CD14-positive monocyte (primary cell): ENCODE results near the gene FBXO17. TPM values are rescaled to one million over a fixed set of nuclear protein-coding genes. Genes with fewer than 3 reads are reported as not detected.

Source experiments
- DNase-seq, 3 donors: peaks; one replicate each; pipeline ENCODE4 v3.0.0-alpha.2; 2011 to 2022
- H2AFZ ChIP-seq: 2 replicates; pipeline ENCODE4 v1.6.0; 2012; ENCODE audit warnings: mild to moderate bottlenecking, low read depth, low read length, inconsistent platforms; ENCODE audit not compliant: insufficient read depth, poor library complexity, severe bottlenecking
- H3K27ac ChIP-seq, 2 donors: 1 replicate in 1 of 2; 2 replicates in 1 of 2; pipeline ENCODE4 v1.5.1; 2012 to 2013; ENCODE audit warnings: low read length in 2 of 2, control low read depth in 1 of 2, inconsistent platforms in 1 of 2, low read depth in 1 of 2, mild to moderate bottlenecking in 1 of 2
- H3K27me3 ChIP-seq, 2 donors: one replicate each; pipeline versions ENCODE4 v1.6.0 to v1.6.1; 2011 to 2013; ENCODE audit warnings: low read length in 2 of 2; ENCODE audit not compliant: control insufficient read depth in 2 of 2, insufficient read depth in 2 of 2
- H3K36me3 ChIP-seq, 2 donors: replicated peaks in 1 of 2; 1 replicate in 1 of 2; 2 replicates in 1 of 2; pipeline versions ENCODE4 v1.5.1 to v1.6.1; 2012 to 2013; ENCODE audit warnings: low read length in 2 of 2, control low read depth in 1 of 2, inconsistent platforms in 1 of 2, mild to moderate bottlenecking in 1 of 2; ENCODE audit not compliant: insufficient read depth in 2 of 2, control insufficient read depth in 1 of 2
- H3K4me1 ChIP-seq, 2 donors: 1 replicate in 1 of 2; 2 replicates in 1 of 2; pipeline versions ENCODE4 v1.5.1 to v1.6.1; 2012 to 2013; ENCODE audit warnings: low read length in 2 of 2, control low read depth in 1 of 2, inconsistent platforms in 1 of 2, mild to moderate bottlenecking in 1 of 2, moderate library complexity in 1 of 2; ENCODE audit not compliant: insufficient read depth in 2 of 2, control insufficient read depth in 1 of 2
- H3K4me2 ChIP-seq: replicated peaks from 2 replicates; pipeline ENCODE3; 2012; ENCODE audit warnings: low read length, moderate library complexity, mild to moderate bottlenecking; ENCODE audit not compliant: poor library complexity, severe bottlenecking; ENCODE audit errors: extremely low read depth
- H3K4me3 ChIP-seq, 3 experiments: fragments of 200-600 bp in 1 of 3; sonication (generic) in 1 of 3; replicated peaks in 1 of 3; 1 replicate in 2 of 3; 2 replicates in 1 of 3; pipeline ENCODE4 v1.5.1; 2011 to 2013; ENCODE audit warnings: low read length in 3 of 3, mild to moderate bottlenecking in 3 of 3, control low read depth in 2 of 3, low read depth in 2 of 3, inconsistent platforms in 1 of 3, moderate library complexity in 1 of 3
- H3K79me2 ChIP-seq: 2 replicates; pipeline ENCODE4 v1.6.0; 2012; ENCODE audit warnings: mild to moderate bottlenecking, control low read depth, inconsistent platforms, low read length, moderate library complexity; ENCODE audit not compliant: insufficient read depth
- H3K9ac ChIP-seq: 2 replicates; pipeline ENCODE4 v1.6.0; 2017; ENCODE audit warnings: low read length, mild to moderate bottlenecking; ENCODE audit not compliant: insufficient read depth, poor library complexity, severe bottlenecking
- H3K9me3 ChIP-seq, 2 donors: replicated peaks in 1 of 2; 1 replicate in 1 of 2; 2 replicates in 1 of 2; pipeline versions ENCODE4 v1.5.1 to v1.6.1; 2012 to 2013; ENCODE audit warnings: low read length in 2 of 2, control low read depth in 1 of 2; ENCODE audit not compliant: control insufficient read depth in 1 of 2, insufficient read depth in 1 of 2
- H4K20me1 ChIP-seq: 2 replicates; pipeline ENCODE4 v1.6.0; 2012; ENCODE audit warnings: mild to moderate bottlenecking, low read length, control low read depth, moderate library complexity; ENCODE audit not compliant: insufficient read depth
- H3K27ac Mint-ChIP-seq, 7 donors: one replicate each; pipeline ENCODE4 v1.8.0; 2020; ENCODE audit warnings: mild to moderate bottlenecking in 7 of 7, mixed read lengths in 7 of 7, moderate library complexity in 6 of 7, inconsistent platforms in 2 of 7
- H3K27me3 Mint-ChIP-seq, 3 donors: one replicate each; pipeline ENCODE4 v1.8.0; 2021 to 2022; ENCODE audit warnings: low read depth in 3 of 3, mild to moderate bottlenecking in 3 of 3, mixed read lengths in 3 of 3, moderate library complexity in 3 of 3, inconsistent platforms in 1 of 3
- H3K36me3 Mint-ChIP-seq, 2 donors: one replicate each; pipeline ENCODE4 v1.8.0; 2020; ENCODE audit warnings: mixed read lengths in 2 of 2, inconsistent platforms in 1 of 2, mild to moderate bottlenecking in 1 of 2
- H3K4me1 Mint-ChIP-seq: one replicate; pipeline ENCODE4 v1.8.0; 2020; ENCODE audit warnings: mild to moderate bottlenecking, mixed read lengths
- H3K4me3 Mint-ChIP-seq, 2 donors: one replicate each; pipeline ENCODE4 v1.8.0; 2020; ENCODE audit warnings: mild to moderate bottlenecking in 2 of 2, mixed read lengths in 2 of 2, moderate library complexity in 1 of 2
- H3K9me3 Mint-ChIP-seq, 7 donors: one replicate each; pipeline ENCODE4 v1.8.0; 2020 to 2022; ENCODE audit warnings: mixed read lengths in 7 of 7, mild to moderate bottlenecking in 6 of 7, moderate library complexity in 6 of 7, inconsistent platforms in 2 of 7
- CTCF ChIP-seq: fragments of 200-600 bp; IDR thresholded peaks from one replicate; pipeline ENCODE4 v1.8.0; 2022; ENCODE audit warnings: antibody characterized with exemption, mild to moderate bottlenecking
- WGBS: methylation state at CpG from one replicate; pipeline ENCODE4 v1.1.5; 2013; ENCODE audit warnings: missing lambda C conversion rate; ENCODE audit not compliant: insufficient coverage; 5-methylcytosine and 5-hydroxymethylcytosine counted together
- intact Hi-C, 2 donors: fragments of 100-400 bp; cut with micrococcal nuclease; formaldehyde crosslinking; loops; one replicate each; pipeline versions ENCODE4 v1.15.0 to v1.15.1; 2023
- polyA plus RNA-seq, 3 donors: library from polyadenylated mRNA; depleted of rRNA in 1 of 3; unstranded in 2 of 3; stranded (reverse) in 1 of 3; fragments of 300-500 nt in 2 of 3; fragments of >200 nt in 1 of 3; fragmentation: Illumina TruSeq in 2 of 3; gene quantifications; 1 replicate in 2 of 3; 2 replicates in 1 of 3; pipeline ENCODE4 v1.2.3, GENCODE V29; 2012 to 2021

FBXO17 gene
- polyA plus RNA-seq, 3 donors: not detected

DNA sequence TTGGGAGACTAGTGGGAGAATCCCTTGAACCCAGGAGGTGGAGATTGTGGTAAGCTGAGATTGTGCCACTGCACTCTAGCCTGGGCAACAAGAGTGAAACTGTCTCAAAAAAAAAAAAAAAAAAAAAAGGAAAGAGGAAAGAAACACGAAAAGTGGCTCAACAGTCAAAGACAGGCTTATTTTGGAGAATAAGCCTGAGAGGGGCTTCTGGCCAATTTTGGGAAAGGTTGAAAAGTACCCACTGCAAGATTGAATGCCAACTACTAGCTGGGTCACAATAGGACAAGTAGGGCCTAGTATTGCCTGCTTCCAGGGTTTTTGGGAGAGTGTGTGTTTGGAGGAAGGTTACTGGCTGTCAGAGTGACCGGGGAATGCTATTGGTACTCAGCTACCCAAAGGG lies 17.2 kb downstream of the FBXO17 start:
- intact Hi-C loops: no loop called here
- Mint-ChIP-seq H3K36me3 (no peaks in the 10 kb centered on the region), H3K27me3 (peaks cover 3 to 9% (median 3%) of the 10 kb centered on the region in 3 donors), H3K4me1 (peaks cover 3% of the 10 kb centered on the region), H3K27ac (no peak overlapping the region), H3K9me3 (peaks cover 0 to 7% (median 0%) of the 10 kb centered on the region in 7 donors), H3K4me3 (no peak overlapping the region)
- Histone ChIP-seq H3K27ac (no peak overlapping the region), H2AFZ (no peak overlapping the region), H3K4me1 (no peaks in the 10 kb centered on the region), H3K4me2 (no peak overlapping the region), H3K4me3 (no peak overlapping the region), H4K20me1 (no peaks in the 10 kb centered on the region), H3K9me3 (no peaks in the 10 kb centered on the region), H3K36me3 (no peaks in the 10 kb centered on the region), H3K79me2 (no peaks in the 10 kb centered on the region), H3K9ac (no peak overlapping the region), H3K27me3 (no peaks in the 10 kb centered on the region)
- no peak for DNase-seq
- TF ChIP-seq CTCF: no peak
- WGBS: 67% methylated on average over 1 of the region's 2 CpGs

GRCh38 chr19:38956264-38956663 lies 19.3 kb downstream of the FBXO17 start:
- H3K27me3 ChIP-seq: peaks cover 0 to under 1% of the 10 kb centered on the region in 2 donors
- no peaks in the 10 kb centered on the region for H3K79me2 ChIP-seq
- no peak overlapping the region for H3K4me2 ChIP-seq
- Mint-ChIP-seq H3K4me1 (peaks cover 2% of the 10 kb centered on the region), H3K27me3 (peaks cover 11 to 26% (median 18%) of the 10 kb centered on the region in 3 donors), H3K36me3 (no peaks in the 10 kb centered on the region), H3K27ac (no peak overlapping the region), H3K9me3 (peaks cover 0 to 7% (median 0%) of the 10 kb centered on the region in 7 donors), H3K4me3 (no peak overlapping the region)
- 60% methylated on average over 1 of the region's 2 CpGs for WGBS
- H3K4me1 ChIP-seq: no peaks in the 10 kb centered on the region
- no peak for DNase-seq
- no peak overlapping the region for H3K4me3 ChIP-seq
- no peaks in the 10 kb centered on the region for H4K20me1 ChIP-seq
- H3K36me3 ChIP-seq: no peaks in the 10 kb centered on the region
- no peak overlapping the region for H3K9ac ChIP-seq
- no peak for TF ChIP-seq CTCF
- H3K9me3 ChIP-seq: no peaks in the 10 kb centered on the region
- no peak overlapping the region for H3K27ac ChIP-seq
- intact Hi-C loops: no loop called here
- H2AFZ ChIP-seq: no peak overlapping the region
